GM19395 (cell line): ENCODE results near the gene UCKL1.
A peak's percentile ranks its signal among the peaks of the same experiment; 100 is the strongest.

ENCODE experiments used
- ATAC-seq: cut with Tn5 transposase; IDR thresholded peaks from one replicate; pipeline ENCODE4 v1.9.1; 2021; ENCODE audit warnings: mild to moderate bottlenecking, moderate library complexity; ENCODE audit not compliant: unreplicated experiment

The UCKL1 gene

DNA sequence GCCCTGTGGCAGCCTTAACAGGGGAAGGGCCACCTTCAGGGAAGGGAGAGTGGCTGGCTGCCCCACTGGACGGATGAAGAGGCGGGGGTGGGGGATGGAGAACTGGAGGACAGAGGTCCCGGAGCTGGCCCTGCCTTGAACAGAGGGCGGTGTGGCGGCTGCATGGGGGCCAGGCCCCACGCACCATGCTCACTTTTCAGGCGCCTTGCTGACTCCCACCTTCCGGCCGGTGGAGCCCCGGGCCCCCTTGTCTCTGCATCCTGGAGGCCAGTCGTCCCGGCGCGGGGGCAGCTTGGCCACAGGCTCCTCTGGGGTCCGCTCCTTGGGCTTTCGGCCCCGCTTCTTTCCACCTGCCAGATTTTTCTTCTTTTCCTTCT lies 3.5 kb upstream of the UCKL1 start:
- ATAC-seq = no peak

DNA sequence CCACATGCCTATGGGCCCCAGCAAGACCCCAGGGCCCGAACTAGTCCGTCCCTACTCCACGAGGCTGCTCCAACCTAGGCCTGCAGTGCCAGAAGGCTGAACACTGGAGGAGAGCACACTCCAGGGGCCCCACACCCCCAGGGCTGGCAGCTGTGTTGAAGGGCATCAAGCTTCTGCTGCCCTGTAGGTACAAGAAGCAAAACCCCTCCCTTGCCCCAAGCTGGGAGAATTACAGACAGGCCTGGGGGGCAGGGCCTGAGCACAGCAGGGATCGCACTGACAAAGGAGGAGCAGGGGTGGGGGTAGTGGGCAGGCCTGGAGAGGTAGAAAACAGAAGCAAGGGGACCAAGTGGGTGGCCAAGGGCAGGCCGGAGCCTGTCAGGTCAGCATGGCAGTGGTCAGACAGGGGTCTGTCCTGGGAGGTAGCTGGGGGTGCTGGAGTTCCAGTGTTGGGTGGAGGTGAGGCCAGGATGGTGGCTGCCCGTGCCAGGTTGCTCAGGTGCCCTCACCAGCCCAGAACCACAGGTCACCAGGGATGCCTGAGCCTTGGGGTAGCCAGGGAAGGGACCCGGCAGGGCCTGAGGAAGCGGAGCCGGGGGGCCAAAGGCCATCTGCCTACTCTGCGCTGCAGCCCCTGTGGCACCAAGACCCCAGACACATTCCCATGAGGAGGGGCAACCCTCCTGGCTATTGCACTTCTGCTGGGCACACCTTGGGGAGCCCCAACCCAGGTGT lies 2.9 kb upstream of the UCKL1 start:
- ATAC-seq = no peak

DNA sequence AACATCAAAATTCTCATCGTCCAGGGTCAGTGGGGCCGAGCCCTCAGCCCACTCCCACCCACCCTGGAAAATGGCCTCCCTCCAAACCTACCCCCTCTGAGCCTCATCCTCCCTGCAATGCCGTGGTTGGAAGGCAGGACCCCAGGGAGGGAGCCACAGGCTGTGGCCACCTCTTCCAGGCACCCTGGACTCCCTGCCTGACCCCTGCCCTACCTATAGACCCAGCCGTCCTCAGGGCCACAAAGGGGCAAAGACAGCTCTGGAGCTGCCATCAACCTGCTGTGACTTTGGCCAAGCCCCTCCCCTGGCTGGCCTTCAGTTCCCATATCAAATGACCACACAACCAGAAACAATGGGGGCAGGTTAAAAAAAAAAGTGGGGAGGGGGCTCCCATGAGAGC lies 2.3 kb upstream of the UCKL1 start:
- no peak for ATAC-seq

DNA sequence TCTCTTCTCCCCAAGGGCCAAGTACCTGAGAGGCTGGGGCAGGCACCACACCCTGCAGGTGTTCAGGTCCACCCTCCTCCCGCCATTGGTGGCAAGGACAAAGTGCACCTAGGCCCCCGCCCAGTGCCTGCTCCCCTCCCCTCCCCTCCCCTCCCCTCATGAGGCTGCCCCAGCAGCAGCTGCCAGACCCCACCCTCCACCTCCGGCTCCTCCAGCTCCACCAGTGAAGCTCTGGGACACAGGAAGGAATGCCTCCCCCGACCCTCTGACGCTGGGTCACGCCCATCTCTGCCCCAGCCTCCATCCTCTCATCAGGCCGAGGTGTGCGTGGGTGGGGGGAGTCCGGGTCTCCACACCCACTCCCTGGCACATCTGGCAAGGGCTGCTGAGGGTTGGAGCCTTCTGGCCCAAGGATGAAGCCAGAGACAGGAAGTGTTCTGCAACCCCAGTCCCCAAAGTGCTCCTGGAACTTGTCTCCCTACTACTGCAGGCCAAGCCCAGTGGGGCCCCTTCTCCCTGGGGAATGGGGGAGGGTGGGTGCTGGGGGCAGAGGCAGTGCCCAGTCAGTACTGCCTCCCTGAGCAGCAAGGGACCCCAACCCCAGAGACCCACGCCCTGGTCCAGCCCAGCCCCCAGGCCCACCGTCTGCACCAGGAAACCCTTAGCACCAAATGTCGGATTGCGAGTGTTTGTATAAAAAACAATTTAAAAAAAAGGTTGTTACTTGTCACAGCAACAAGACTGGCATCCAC lies 1.6 kb upstream of the UCKL1 start:
- ATAC-seq = no peak

DNA sequence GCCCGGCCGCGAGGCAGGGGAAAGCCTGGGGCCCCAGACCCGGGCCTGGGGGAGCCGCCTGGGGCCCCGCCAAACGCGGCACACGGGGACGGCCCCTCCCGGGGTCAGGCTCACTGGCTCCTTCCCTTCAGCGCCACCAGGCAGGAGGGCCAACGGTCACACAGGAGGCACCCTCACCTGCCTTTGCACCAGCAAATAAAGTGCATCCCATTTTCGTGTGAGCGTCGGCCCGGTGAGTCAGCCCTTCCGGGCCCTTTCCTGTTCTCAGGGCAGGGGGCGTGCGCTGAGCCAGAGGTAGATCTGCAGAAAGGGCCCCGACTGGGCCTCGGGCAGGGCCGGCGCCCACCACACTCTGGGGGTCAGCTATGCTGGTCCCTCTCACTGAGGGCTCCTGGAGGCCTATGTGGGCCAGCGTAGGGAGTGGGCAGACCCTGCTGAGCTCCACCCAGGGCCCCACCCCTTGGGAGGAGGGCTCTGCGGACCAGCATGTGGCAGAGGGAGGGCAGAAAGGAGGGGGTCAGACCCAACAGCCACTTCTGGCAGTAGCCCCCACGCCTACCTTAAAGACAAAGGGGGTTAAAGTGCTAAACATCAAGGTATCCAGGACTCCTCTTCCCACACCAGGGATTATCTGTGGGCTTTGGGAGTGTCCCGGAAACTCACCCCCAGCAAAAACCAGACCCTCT lies 931 bp upstream of the UCKL1 start:
- ATAC-seq = peak; percentile 18

DNA sequence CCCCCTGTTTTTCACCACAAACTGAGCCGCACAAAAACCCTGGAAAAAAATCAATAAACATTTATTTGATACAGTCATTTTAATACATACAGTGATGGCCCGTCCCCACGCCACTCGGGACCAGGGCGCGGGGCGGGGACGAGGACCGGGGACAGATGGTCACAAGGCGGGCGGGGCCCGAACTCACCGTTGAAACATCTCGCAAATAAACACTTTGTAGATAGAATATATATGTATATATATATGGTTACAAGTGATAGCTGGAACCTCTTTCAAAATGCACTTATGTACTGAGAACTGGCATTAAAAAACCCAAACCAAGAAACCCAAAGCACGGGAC lies 418 bp upstream of the UCKL1 start:
- peak; percentile 27 for ATAC-seq

DNA sequence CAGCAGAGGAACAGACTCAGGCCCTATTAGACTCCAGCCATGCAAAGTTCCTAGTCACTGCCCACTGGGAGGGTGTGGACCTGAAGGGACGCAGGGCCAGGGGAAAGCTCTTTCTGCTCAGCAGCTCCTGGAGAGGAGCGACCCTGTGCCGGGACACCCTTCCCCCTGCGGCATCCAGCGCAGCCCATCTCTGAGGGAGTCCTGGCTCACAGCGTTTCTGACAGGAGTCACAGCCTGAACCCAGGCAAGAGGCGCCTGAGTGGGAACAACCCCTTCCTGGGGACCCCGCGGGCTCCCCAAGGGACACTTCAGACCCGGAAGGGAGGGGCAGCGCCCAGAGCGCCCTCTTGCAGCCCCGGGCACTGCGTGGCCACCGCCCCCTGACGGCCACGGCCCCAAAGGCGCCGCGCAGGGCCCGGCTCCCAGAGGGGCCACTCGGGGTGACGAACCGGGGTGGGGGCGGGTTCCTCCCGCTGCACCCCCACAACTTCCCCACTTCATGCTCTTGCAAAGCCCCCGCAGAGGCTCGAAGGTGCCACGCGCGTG lies 862 bp downstream of the UCKL1 start:
- peak; percentile 23 for ATAC-seq

DNA sequence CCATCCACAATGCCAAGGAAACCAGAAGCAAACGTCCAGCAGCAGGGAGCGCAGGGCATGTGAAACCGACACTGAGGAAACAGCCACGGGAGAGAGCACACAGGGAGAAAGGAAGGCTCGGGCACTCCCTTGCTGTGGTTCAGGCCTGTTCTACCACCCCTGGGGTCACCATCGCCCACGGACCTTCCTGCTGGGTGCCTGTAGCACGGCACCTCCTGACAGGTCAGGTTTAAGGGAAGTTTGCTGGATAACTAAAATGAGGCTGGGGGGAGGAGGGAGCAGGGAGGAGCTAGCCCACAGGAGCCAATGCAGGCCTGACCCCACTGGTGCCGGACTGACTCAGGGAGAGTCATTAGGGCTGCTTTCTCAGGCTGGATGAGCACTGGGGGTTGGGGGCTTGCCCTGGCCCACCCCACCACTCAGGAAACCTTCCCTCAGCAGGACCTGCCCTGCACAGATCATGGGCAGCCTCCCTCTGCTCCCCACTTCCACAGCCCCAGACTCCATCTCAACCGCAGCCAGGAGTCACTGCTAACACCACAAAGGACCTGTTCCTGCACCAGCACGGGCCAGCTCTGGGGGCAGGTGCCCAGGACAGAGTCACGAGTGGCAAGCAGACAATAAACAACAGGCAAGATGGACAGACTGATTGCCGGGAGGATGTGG lies 2.3 kb downstream of the UCKL1 start:
- ATAC-seq = no peak

DNA sequence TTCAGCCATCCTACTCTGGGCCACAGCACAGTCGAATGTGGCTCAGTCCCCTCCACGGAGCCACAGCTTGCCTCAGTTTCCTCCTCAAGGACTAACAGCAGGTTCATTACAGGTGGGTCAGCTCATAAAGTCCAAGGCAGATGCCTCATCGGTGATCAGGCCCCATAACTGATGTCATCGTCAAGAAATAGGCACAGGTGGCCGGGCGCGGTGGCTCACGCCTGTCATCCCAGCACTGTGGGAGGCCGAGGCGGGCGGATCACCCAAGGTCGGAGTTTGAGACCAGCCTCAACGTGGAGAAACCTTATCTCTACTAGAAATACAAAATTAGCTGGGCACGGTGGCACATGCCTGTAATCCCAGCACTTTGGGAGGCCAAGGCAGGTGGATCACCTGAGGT lies 3.4 kb downstream of the UCKL1 start:
- ATAC-seq = no peak

DNA sequence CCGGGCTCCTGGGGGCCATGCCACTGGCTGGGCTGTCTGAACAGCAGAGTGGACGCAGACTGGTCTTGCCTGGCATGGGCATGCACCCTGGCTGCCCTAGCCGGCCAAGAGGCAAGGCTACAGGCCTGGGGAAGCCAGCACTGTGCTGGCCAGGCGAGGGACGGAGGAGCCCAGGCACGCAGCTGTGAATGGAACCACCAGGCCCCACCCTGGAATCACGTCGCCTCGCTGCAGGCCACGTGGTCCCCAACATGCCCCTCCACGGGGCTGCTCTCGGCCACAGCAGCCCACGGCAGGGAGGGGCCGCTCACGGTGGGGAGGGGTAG lies 4.0 kb downstream of the UCKL1 start:
- ATAC-seq = no peak

DNA sequence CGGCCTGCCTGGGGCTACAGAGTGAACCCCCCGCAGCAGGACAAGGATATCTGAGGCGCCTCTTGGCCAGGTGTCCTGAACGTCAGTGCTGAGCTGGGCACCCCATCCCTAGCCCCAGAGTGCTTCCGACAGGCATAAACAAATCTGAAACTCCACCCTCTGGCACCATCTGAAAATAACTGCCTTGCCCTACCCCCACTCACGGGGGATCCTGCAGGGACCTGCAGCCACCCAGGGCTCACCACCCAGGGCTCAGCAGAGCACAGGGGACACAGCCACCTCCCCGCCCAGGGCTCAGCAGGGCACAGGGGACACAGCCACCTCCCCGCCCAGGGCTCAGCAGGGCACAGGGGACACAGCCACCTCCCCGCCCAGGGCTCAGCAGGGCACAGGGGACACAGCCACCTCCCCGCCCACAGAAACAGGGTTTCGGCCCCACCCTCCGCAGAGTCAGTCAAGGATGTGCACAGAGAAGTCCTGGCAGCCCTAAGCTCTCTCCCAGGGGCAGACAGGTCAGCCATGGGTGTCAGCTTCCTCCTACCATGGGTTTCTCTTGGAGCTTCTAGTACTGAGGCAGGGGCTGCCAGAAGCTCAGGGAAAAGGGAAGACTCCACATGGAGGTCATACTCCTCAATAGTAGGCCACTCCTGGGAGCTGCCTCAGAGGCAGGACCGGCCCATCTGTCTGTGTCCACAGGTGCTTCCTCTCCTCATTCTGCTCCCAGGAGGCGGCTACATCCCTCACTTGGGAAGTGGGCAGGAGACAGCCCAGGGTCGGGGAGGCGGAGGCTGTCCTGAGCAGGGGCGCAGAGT lies 4.6 kb downstream of the UCKL1 start:
- no peak for ATAC-seq

DNA sequence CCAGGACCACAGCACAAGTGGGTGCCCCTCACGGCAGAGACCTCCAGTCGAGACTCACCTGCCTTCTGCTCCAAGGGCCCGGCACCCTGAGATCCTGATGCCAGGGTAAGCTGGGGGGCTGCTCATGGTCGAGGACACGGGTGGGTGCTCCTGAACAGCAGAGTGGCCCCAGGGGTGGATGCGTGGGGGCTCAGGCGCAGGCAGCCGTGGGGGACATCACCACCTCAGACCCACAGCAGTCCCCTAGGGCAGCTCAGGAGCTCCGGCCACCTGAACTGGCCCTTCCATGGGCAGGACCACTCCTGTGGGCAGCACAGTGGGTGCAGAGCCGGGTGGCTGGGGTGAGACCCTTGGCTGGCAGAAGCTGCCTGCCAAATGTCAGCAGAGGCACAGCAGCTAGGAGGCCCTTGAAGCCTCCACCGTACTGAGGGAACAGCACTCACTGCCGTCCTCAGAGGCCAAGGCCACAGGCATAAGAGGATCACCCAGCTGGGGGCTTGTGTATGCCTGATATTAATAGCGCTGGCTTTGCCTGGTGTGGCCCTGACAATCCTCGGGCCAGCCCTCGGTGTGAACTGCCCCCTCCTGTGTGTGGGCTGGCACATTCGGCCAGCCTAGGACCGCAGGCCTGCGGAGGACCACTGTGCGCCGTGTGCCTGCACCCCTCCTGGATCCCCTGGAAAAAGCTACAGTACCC lies 5.4 kb downstream of the UCKL1 start:
- ATAC-seq = no peak

DNA sequence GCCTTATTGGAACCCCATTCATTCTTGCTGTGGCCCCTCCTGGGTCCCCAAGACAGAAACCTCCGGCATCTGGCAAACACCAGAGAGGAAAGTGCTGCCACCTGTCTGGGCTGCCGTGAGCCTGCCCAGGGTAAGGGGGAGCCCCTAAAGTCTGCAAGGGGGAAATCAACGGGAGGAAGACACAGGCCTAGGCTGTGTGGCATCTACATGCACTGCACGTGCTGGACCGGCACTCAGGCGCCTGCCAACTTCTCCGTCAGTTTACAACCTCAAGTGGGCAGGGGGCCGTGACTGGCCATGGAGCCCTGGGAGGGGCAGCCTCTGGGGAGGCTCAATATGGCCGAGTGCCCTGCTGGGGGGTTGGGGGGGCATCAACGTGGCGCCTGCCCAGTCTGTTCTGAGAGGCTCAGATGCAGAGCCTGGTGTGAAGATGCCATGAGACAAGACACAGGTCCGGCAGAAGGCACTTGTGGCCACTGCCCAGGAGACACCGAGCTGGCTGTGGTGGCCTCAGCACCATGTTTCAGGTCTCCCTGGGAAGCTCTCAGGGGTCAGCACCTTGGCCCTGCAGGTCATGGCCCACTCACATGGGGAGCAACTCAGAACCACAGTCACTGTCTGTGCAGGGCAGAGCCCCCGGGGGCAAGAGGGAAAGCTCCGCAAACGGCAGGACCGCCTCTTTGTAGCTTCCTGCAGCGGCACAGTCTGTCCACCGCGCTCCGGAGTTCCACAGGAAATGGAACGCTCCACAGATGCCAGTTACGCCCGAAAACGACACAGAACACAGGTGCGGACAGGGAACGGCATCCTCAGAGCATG lies 8.4 kb downstream of the UCKL1 start:
- no peak for ATAC-seq

DNA sequence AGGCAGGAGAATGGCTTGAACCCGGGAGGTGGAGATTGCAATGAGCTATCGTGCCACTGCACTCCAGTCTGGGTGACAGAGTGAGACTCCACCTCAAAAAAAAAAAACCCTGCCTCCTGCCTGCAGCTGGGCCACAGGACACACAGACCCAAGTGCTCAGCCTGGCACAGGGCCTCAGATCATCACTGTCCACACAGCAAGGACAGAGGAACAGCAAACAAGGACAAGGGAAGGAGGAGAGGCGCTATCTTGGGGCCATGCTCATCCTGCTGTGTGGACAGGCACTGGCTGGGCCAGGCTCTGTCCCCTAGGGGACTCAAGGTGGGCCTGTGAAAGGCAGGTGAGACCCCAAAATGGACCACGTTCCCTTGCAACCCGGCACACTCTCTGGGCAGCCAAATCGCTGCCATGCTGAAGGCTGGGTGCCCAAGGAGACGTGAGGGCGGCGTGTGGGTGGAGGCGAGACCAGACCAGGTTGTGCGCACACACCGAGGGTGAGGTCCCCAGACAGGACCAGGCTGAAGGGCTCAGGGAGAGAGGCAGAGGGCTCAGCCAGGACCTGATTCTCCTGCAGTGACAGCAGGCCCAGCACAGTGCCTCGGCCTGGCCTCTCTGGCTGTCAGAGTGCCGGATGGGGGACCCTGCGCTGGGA lies 9.1 kb downstream of the UCKL1 start:
- ATAC-seq = no peak

DNA sequence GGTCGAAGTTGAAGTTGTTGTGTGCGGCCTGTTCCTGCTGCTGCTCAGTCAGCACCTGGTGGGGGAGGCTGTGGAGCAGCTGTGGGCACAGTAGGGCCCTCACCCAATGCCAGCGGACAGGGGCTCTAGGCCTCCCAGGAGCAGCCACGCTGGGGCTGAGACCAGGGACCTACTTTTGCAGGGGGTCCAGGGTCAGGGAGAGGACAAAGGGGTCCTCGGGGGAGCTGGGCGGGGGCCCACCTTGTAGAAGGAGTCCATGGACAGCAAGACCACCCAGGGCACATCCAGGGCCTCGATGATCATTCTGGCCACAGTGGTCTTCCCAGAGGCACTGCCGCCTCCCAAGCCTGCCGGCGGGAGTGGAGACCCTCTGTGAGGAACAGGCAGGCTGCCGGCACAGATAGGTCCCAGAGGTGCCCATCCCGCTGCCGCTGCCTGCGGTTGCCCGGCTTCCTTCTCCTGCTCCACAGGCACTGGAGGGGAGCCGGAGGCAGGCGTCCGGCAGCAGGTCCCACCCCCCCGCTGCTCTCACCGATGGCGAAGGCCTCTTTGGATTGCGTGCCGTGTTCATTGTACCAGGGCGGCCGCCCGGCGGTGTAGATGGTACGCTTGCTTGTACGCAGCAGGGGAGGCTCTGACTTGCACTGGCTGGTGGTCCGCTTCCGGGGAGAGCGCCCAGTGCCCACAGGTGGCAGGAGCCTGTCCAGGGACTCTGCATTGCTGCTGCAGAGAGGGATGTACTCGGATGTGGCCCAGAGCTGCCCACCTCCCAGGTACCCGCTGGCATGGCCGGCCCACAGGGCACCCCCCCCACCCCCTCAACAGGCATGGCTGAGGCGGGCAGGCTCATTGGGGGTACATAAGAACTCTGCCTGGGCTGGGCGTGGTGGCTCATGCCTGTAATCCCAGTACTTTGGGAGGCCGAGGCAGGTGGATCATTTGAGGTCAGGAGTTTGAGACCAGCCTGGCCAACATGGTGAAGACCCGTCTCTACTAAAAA lies 10.0 kb downstream of the UCKL1 start:
- ATAC-seq = no peak

DNA sequence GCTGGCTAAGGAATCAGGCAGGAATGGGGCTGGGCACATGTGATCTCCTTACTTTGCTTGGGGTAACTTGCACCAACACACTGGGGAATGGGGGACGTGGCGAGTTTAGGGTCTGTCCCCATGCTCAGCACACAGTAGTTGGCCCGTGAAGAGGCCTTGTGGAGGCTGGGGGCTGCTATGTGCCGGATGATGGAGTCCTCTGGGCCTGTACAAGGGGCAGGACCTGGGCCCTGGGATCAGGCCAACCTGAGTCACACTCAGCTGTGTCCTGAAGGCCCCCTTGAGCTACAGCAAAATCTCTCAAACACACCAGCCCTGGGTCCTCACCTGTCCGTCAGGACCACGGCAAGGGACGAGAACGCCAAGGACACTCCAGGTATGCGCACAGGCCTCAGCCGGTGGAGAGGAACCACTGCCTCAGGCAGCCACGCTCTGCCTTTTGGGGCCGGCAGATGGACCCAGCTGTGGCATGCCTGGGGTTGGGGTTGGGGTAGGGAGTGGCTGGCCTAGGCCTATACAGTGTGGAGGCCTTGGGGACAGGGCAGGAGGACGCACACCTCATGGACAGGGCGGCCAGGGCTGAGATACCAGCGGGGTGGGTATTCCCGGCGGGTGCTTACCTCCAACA lies 11.1 kb downstream of the UCKL1 start:
- no peak for ATAC-seq
